Panc1 (cell line): ENCODE results near the gene SNTN. TPM values are rescaled to one million over a fixed set of nuclear protein-coding genes. Genes with fewer than 3 reads are reported as not detected.

Experiments used
- ATAC-seq: fragments of 200-7000 bp; cut with Tn5 transposase; 2 replicates; pipeline ENCODE4 v1.9.1; 2020; ENCODE audit warnings: mild to moderate bottlenecking, moderate library complexity
- BruUV-seq: library from RNA; stranded (reverse); fragments of 400-500 nt; replicated peaks from 2 replicates; lab custom pipeline; 2021; lab: Mats Ljungman, UMichigan
- CTCF ChIA-PET: fragments of 300-600 bp; sonication (Branson Sonifier 250); formaldehyde crosslinking; loops from one replicate; lab custom pipeline; 2022; ENCODE audit warnings: antibody characterized with exemption; lab: Charles Lee
- POLR2A ChIA-PET: fragments of 300-600 bp; sonication (Branson Sonifier 250); formaldehyde crosslinking; loops from one replicate; lab custom pipeline; 2022; ENCODE audit warnings: antibody characterized with exemption; lab: Charles Lee
- DNase-seq: peaks from one replicate; pipeline ENCODE4 v3.0.0-alpha.2; 2010; ENCODE audit warnings: low read depth, low spot score
- H3K27ac ChIP-seq: 2 replicates; pipeline ENCODE4 v1.5.1; 2011; ENCODE audit warnings: mild to moderate bottlenecking, low read length, inconsistent platforms
- H3K27me3 ChIP-seq: fragments of 200-500 bp; sonication (Bioruptor generic); 2 replicates; pipeline ENCODE4 v1.6.0; 2014; ENCODE audit warnings: low read length, inconsistent platforms; ENCODE audit not compliant: control insufficient read depth, insufficient read depth
- H3K36me3 ChIP-seq: fragments of 200-500 bp; sonication (Bioruptor generic); 2 replicates; pipeline ENCODE4 v1.5.1; 2014; ENCODE audit warnings: inconsistent platforms, mild to moderate bottlenecking, low read length, moderate library complexity; ENCODE audit not compliant: control insufficient read depth, insufficient read depth
- H3K4me1 ChIP-seq: 2 replicates; pipeline ENCODE4 v1.5.1; 2011; ENCODE audit warnings: inconsistent platforms, mild to moderate bottlenecking, low read length, moderate library complexity; ENCODE audit not compliant: control insufficient read depth, insufficient read depth
- H3K4me3 ChIP-seq, 2 experiments: 2 replicates each; pipeline ENCODE4 v1.5.1; 2011 to 2012; ENCODE audit warnings: low read depth in 2 of 2, low read length in 2 of 2, mild to moderate bottlenecking in 2 of 2, inconsistent platforms in 1 of 2, moderate library complexity in 1 of 2
- H3K9me3 ChIP-seq: fragments of 200-500 bp; sonication (Bioruptor generic); 2 replicates; pipeline ENCODE4 v1.5.1; 2014; ENCODE audit warnings: low read depth, mild to moderate bottlenecking, inconsistent platforms, low read length, moderate library complexity; ENCODE audit not compliant: control insufficient read depth, insufficient read depth
- POLR2AphosphoS5 ChIP-seq: IDR thresholded peaks from 2 replicates; pipeline ENCODE4 v1.6.1; 2012; ENCODE audit warnings: mild to moderate bottlenecking, low read depth, low read length, moderate library complexity
- SIN3A ChIP-seq: IDR thresholded peaks from 2 replicates; pipeline ENCODE4 v1.6.1; 2012; ENCODE audit warnings: low read depth, mild to moderate bottlenecking, low read length, moderate library complexity, borderline replicate concordance; ENCODE audit not compliant: insufficient read depth
- TCF7L2 ChIP-seq: IDR thresholded peaks from 2 replicates; pipeline ENCODE4 v1.6.1; 2011; ENCODE audit warnings: mild to moderate bottlenecking, low read depth, low read length, inconsistent platforms
- in situ Hi-C: cut with HindIII; loops from 2 replicates; pipeline ENCODE4 v1.10.0; 2016; ENCODE audit warnings: low sequenced_read_pairs, low pct_unique_long_range_greater_than_20kb
- intact Hi-C: fragments of 100-400 bp; cut with micrococcal nuclease; formaldehyde crosslinking; loops from one replicate; pipeline ENCODE4 v1.10.0; 2022; ENCODE audit not compliant: unreplicated experiment
- total RNA-seq: library from RNA; stranded (reverse); gene quantifications from one replicate; pipeline ENCODE4 v1.2.1, GENCODE V29; 2021; ENCODE audit not compliant: unreplicated experiment
- TF ChIP-seq, protein P1 (sequence below): fragments of 450-650 bp; IDR thresholded peaks from 2 replicates; pipeline ENCODE4 v1.5.1; 2017; ENCODE audit warnings: mild to moderate bottlenecking
- TF ChIP-seq, protein P2 (sequence below), 2 experiments: IDR thresholded peaks; 2 replicates each; pipeline ENCODE4 v1.6.1; 2011 to 2012; ENCODE audit warnings: low read depth in 2 of 2, control low read depth in 1 of 2, low read length in 1 of 2, mild to moderate bottlenecking in 1 of 2, moderate library complexity in 1 of 2; ENCODE audit not compliant: insufficient read depth in 1 of 2

The SNTN gene
- total RNA-seq, 1 experiment from 2014 or later = not detected

DNA sequence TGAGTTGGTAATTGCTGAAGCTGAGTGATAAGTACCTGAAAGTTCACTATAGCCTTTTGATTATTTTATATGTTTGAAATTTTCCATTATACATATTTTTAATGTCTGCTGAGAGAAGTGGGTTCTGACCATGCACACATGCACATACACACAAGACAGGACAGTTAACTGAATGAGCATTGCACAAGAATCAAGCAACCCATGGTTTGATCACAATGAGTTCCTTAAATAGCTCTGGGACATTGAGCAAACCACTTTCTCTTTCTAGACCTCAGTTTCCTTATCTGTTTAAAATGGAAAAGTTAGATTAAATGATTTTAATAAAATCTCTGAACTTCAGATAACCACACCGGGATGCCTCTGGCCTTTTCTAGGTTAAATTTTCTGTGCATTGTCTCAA is 26.7 kb downstream of the SNTN start:
- H3K36me3 ChIP-seq = no peaks in the 10 kb centered on the region
- POLR2A ChIA-PET = no interaction called here
- intact Hi-C loops (no loop called here), in situ Hi-C loops (no loop called here)
- H3K4me1 ChIP-seq = no peaks in the 10 kb centered on the region
- BruUV-seq = no TSS peak
- no peaks in the 10 kb centered on the region for H3K9me3 ChIP-seq
- H3K27me3 ChIP-seq = no peaks in the 10 kb centered on the region
- CTCF ChIA-PET = no interaction called here
- H3K4me3 ChIP-seq = no peak overlapping the region
- no peak for TF ChIP-seq TCF7L2
- TF ChIP-seq, protein P1, sequence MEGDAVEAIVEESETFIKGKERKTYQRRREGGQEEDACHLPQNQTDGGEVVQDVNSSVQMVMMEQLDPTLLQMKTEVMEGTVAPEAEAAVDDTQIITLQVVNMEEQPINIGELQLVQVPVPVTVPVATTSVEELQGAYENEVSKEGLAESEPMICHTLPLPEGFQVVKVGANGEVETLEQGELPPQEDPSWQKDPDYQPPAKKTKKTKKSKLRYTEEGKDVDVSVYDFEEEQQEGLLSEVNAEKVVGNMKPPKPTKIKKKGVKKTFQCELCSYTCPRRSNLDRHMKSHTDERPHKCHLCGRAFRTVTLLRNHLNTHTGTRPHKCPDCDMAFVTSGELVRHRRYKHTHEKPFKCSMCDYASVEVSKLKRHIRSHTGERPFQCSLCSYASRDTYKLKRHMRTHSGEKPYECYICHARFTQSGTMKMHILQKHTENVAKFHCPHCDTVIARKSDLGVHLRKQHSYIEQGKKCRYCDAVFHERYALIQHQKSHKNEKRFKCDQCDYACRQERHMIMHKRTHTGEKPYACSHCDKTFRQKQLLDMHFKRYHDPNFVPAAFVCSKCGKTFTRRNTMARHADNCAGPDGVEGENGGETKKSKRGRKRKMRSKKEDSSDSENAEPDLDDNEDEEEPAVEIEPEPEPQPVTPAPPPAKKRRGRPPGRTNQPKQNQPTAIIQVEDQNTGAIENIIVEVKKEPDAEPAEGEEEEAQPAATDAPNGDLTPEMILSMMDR = no peak
- TF ChIP-seq SIN3A = no peak
- TF ChIP-seq POLR2AphosphoS5 = no peak
- TF ChIP-seq, protein P2, sequence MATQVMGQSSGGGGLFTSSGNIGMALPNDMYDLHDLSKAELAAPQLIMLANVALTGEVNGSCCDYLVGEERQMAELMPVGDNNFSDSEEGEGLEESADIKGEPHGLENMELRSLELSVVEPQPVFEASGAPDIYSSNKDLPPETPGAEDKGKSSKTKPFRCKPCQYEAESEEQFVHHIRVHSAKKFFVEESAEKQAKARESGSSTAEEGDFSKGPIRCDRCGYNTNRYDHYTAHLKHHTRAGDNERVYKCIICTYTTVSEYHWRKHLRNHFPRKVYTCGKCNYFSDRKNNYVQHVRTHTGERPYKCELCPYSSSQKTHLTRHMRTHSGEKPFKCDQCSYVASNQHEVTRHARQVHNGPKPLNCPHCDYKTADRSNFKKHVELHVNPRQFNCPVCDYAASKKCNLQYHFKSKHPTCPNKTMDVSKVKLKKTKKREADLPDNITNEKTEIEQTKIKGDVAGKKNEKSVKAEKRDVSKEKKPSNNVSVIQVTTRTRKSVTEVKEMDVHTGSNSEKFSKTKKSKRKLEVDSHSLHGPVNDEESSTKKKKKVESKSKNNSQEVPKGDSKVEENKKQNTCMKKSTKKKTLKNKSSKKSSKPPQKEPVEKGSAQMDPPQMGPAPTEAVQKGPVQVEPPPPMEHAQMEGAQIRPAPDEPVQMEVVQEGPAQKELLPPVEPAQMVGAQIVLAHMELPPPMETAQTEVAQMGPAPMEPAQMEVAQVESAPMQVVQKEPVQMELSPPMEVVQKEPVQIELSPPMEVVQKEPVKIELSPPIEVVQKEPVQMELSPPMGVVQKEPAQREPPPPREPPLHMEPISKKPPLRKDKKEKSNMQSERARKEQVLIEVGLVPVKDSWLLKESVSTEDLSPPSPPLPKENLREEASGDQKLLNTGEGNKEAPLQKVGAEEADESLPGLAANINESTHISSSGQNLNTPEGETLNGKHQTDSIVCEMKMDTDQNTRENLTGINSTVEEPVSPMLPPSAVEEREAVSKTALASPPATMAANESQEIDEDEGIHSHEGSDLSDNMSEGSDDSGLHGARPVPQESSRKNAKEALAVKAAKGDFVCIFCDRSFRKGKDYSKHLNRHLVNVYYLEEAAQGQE (IDR thresholded peaks at IDR 0.05; ENCODE audit: insufficient read depth in 1 of 2, low read depth in 2 of 2, low read length in 1 of 2) = no peak
- no peak for ATAC-seq
- DNase-seq = no peak
- no peak overlapping the region for H3K27ac ChIP-seq

DNA sequence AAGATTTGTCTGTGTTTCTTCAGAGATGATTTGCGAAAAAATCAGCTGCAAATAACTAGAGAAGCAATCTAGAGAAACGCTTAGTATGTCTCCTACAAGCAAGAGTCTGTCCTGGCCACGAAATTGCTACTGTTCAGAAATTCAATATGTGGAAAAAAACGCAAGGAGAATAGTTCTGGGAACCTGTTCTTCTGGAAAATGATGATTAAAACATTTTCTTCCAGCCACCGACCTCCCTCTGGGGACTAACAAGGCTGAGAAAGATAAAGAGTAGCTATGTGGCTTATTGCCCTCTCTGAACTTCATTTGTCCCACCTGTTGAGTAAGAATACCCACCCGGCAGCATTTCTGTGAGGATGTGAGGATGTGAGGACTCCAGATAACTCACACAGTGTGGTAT is 31.6 kb downstream of the SNTN start:
- Histone ChIP-seq H3K36me3 (no peaks in the 10 kb centered on the region), H3K4me1 (no peaks in the 10 kb centered on the region), H3K4me3 (no peak overlapping the region), H3K27me3 (no peaks in the 10 kb centered on the region), H3K27ac (no peak overlapping the region), H3K9me3 (no peaks in the 10 kb centered on the region)
- CTCF ChIA-PET = no interaction called here
- DNase-seq (no peak), ATAC-seq (no peak)
- POLR2A ChIA-PET = no interaction called here
- BruUV-seq = no TSS peak
- in situ Hi-C loops (no loop called here), intact Hi-C loops (no loop called here)
- TF ChIP-seq POLR2AphosphoS5 = no peak
- TF ChIP-seq, protein P2 (IDR thresholded peaks at IDR 0.05; ENCODE audit: insufficient read depth in 1 of 2, low read depth in 2 of 2, low read length in 1 of 2) = no peak
- no peak for TF ChIP-seq TCF7L2
- TF ChIP-seq, protein P1 = no peak
- no peak for TF ChIP-seq SIN3A
